22Rv1 (cell line): ENCODE measurements around the gene CRACR2A.

Experiments used
- ZFX ChIP-seq: fragments of 450-650 bp; IDR thresholded peaks from 2 replicates; pipeline ENCODE4 v1.6.1; 2017; ENCODE audit warnings: antibody characterized with exemption, borderline replicate concordance
- TF ChIP-seq, protein P1 (sequence below): fragments of 450-650 bp; IDR thresholded peaks from 2 replicates; pipeline ENCODE4 v1.5.1; 2017; ENCODE audit warnings: mild to moderate bottlenecking

DNA sequence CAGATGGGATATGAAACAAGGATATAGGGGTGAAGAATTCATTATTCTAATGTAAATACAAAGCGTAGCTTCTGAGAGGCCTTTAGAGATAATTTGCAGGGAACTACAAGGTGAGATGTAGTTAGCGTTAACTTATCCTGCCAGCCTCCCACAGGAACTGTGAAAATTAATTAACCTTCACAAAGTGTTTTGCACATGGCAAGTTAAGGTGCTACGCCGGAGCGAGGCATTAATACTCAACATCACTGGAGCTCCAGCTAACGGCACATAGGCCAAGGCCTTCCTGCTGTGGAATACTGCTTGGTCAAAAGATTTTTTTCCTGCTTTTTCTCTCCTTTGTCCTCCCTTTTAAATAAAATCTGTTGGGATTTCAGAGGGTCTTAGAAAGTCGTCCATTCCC lies 86.5 kb downstream of the CRACR2A start:
- TF ChIP-seq, protein P1, sequence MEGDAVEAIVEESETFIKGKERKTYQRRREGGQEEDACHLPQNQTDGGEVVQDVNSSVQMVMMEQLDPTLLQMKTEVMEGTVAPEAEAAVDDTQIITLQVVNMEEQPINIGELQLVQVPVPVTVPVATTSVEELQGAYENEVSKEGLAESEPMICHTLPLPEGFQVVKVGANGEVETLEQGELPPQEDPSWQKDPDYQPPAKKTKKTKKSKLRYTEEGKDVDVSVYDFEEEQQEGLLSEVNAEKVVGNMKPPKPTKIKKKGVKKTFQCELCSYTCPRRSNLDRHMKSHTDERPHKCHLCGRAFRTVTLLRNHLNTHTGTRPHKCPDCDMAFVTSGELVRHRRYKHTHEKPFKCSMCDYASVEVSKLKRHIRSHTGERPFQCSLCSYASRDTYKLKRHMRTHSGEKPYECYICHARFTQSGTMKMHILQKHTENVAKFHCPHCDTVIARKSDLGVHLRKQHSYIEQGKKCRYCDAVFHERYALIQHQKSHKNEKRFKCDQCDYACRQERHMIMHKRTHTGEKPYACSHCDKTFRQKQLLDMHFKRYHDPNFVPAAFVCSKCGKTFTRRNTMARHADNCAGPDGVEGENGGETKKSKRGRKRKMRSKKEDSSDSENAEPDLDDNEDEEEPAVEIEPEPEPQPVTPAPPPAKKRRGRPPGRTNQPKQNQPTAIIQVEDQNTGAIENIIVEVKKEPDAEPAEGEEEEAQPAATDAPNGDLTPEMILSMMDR, result no peak
- TF ChIP-seq ZFX, result no peak
